Measurements from ENCODE around the gene TSTD1. TPM values are rescaled to one million over a fixed set of nuclear protein-coding genes. Genes with fewer than 3 reads are reported as not detected.

The TSTD1 gene
- total and polyA plus RNA-seq, 2 experiments from 2014 or later, result 94.9 to 244 TPM

GRCh38 chr1:161080441-161081405 lies 42.0 kb upstream of the TSTD1 start:
- no peaks in the 10 kb centered on the region for H4K20me1 ChIP-seq (replicated peaks; ENCODE audit: insufficient read depth)
- Mint-ChIP-seq H3K9me3 (no peaks in the 10 kb centered on the region; the same call in 2 of the 3 replicates), H3K27me3 (ENCODE audit: insufficient read depth, low read depth, poor library complexity) (peaks cover 16% of the 10 kb centered on the region), H3K4me1 (peaks cover 12% of the 10 kb centered on the region), H3K27ac (no peak overlapping the region), H3K4me3 (no peak overlapping the region; the same call in 2 of the 3 replicates), H3K36me3 (ENCODE audit: low read depth) (no peaks in the 10 kb centered on the region; the same call in 2 of the 3 replicates)
- TF ChIP-seq ETS1 (IDR thresholded peaks at IDR 0.05) (no peak), ZNF462 (CRISPR knock-in tag; IDR thresholded peaks at IDR 0.05) (no peak), NANOG (IDR thresholded peaks at IDR 0.05; ENCODE audit: borderline replicate concordance) (no peak), ZNF331 (CRISPR knock-in tag; IDR thresholded peaks at IDR 0.05; ENCODE audit: low read depth) (no peak), REST (IDR thresholded peaks at IDR 0.05; ENCODE audit: unreplicated experiment) (no peak), STAT1 (IDR thresholded peaks at IDR 0.05; ENCODE audit: unreplicated experiment) (no peak), CTCF (conservative IDR thresholded peaks at IDR 0.05; ENCODE audit: low read depth in 2 of 2) (no peak), ZNF114 (CRISPR knock-in tag; IDR thresholded peaks at IDR 0.05) (no peak), EZH2phosphoT487 (IDR thresholded peaks at IDR 0.05; ENCODE audit: unreplicated experiment) (no peak), POLR2AphosphoS5 (IDR thresholded peaks at IDR 0.05; ENCODE audit: low read depth) (no peak), EZH2 (IDR thresholded peaks at IDR 0.05; ENCODE audit: low read depth, unreplicated experiment) (no peak), CREB1 (CRISPR knock-in tag; IDR thresholded peaks at IDR 0.05; ENCODE audit: low read depth) (no peak)
- H3K4me1 ChIP-seq (ENCODE audit: insufficient read depth), result peaks cover 8% of the 10 kb centered on the region; the same call in 1 of the 2 replicates
- H3K27me3 ChIP-seq (ENCODE audit: insufficient read depth), result no peaks in the 10 kb centered on the region
- no peak for ATAC-seq
- H3K27ac ChIP-seq (ENCODE audit: low read depth), result no peak overlapping the region
- H2AFZ ChIP-seq, result peak overlapping the region; percentile 92
- DNase-seq (ENCODE audit: low spot score), result no peak
- no peaks in the 10 kb centered on the region for H3K79me2 ChIP-seq (replicated peaks; ENCODE audit: insufficient read depth)
- H3F3A ChIP-seq (replicated peaks; ENCODE audit: low read depth), result peaks cover 5% of the 10 kb centered on the region; the same call in 1 of the 2 replicates
- H3K4me2 ChIP-seq, result no peak overlapping the region; the same call in 1 of the 2 replicates
- H3K36me3 ChIP-seq (ENCODE audit: insufficient read depth), result no peaks in the 10 kb centered on the region
- H3K9me2 ChIP-seq (ENCODE audit: insufficient read depth), result no peaks in the 10 kb centered on the region; the same call in 1 of the 2 replicates
- H3K4me3 ChIP-seq, result no peak overlapping the region
